Measurements from ENCODE around the gene ERBB2.

GRCh38 chr17:39740357-39741111 is 40.7 kb downstream of the ERBB2 start:
- no peak for TF ChIP-seq CTCF (conservative IDR thresholded peaks at IDR 0.05)
- no peak for TF ChIP-seq ZFX (IDR thresholded peaks at IDR 0.05)
